Uterus (tissue), 4 donors: ENCODE results near the gene NOL6. TPM values are rescaled to one million over a fixed set of nuclear protein-coding genes. Genes with fewer than 3 reads are reported as not detected.

ENCODE experiments used
- DNase-seq, 2 donors: peaks; one replicate each; pipeline ENCODE4 v3.0.0-alpha.2; 2019 to 2020
- H3K27ac ChIP-seq, 2 donors: fragments of 200-600 bp; sonication (generic); 1 replicate in 1 of 2; 2 replicates in 1 of 2; pipeline ENCODE4 v1.5.1; 2016 to 2018
- H3K27me3 ChIP-seq, 2 donors: fragments of 200-600 bp; sonication (generic); one replicate each; pipeline ENCODE4 v1.5.1; 2018 to 2019; ENCODE audit warnings: control low read depth in 1 of 2
- H3K36me3 ChIP-seq, 2 donors: fragments of 200-600 bp; sonication (generic); one replicate each; pipeline ENCODE4 v1.5.1; 2019; ENCODE audit warnings: control low read depth in 1 of 2
- H3K4me1 ChIP-seq, 2 donors: fragments of 200-600 bp; sonication (generic); one replicate each; pipeline ENCODE4 v1.5.1; 2018 to 2019; ENCODE audit warnings: control low read depth in 1 of 2
- H3K4me3 ChIP-seq, 2 donors: fragments of 200-600 bp; sonication (generic); 1 replicate in 1 of 2; 2 replicates in 1 of 2; pipeline ENCODE4 v1.5.1; 2018 to 2019; ENCODE audit warnings: mild to moderate bottlenecking in 1 of 2
- H3K9me3 ChIP-seq, 2 donors: fragments of 200-600 bp; sonication (generic); one replicate each; pipeline ENCODE4 v1.5.1; 2019; ENCODE audit warnings: control low read depth in 1 of 2
- POLR2A ChIP-seq, 2 donors: fragments of 450-650 bp; IDR thresholded peaks; one replicate each; pipeline ENCODE4 v1.6.1; 2016; ENCODE audit warnings: antibody characterized with exemption in 2 of 2, mild to moderate bottlenecking in 1 of 2, moderate library complexity in 1 of 2
- intact Hi-C: fragments of 100-400 bp; cut with DNase I; formaldehyde crosslinking; loops from one replicate; pipeline ENCODE4 v1.15.1; 2023; ENCODE audit warnings: low total_unique reads
- microRNA-seq: library from miRNA; unstranded; fragments of <30 nt; microRNA quantifications from one replicate; pipeline ENCODE4, GENCODE V29; 2016; ENCODE audit warnings: borderline microRNAs expressed, borderline replicate concordance
- small RNA-seq: library from RNA; depleted of rRNA; stranded (forward); fragments of <200 nt; gene quantifications from one replicate; pipeline ENCODE3, GENCODE V24; 2016
- total RNA-seq, 4 donors: library from RNA; depleted of rRNA in 3 of 4; stranded (reverse); fragments of >200 nt in 3 of 4; gene quantifications; one replicate each; pipeline versions ENCODE4 v1.1.0 to v1.2.4, GENCODE V29; 2014 to 2023
- TF ChIP-seq, protein P1 (sequence below), 4 experiments: fragments of 200-600 bp in 2 of 4; fragments of 450-650 bp in 2 of 4; sonication (generic) in 2 of 4; IDR thresholded peaks; one replicate each; pipeline ENCODE4 v1.5.1; 2016 to 2019; ENCODE audit warnings: antibody characterized with exemption in 4 of 4, mild to moderate bottlenecking in 2 of 4, moderate library complexity in 1 of 4
- donor health status: DM: yes; HTN: yes; CAD: no.

Gene NOL6
- total RNA-seq, 4 donors from 2014 or later: 7.9 to 35.4 (median 15.8) TPM

DNA sequence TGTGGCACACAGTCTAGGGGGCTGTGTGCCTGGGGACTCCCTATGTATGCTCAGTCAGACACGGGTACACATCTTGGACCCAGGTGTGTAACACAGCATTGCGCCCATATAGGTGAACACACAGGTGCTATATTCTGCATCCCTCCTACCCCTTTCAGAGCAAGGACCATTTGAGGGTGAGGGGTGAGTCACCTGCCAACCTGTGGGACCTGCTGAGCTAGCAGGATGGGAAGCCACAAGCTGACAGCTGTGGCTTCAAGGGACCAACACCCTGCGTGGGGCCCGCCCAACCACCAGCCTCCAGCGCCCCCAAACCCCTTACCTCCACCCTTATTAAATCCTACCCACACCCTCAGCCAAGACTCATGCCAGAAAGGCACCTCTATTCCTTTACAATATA is 56.7 kb downstream of the NOL6 start:
- H3K27me3 ChIP-seq: no peaks in the 10 kb centered on the region
- no peak overlapping the region for H3K27ac ChIP-seq
- H3K9me3 ChIP-seq: no peaks in the 10 kb centered on the region
- H3K36me3 ChIP-seq: no peaks in the 10 kb centered on the region
- no peaks in the 10 kb centered on the region for H3K4me1 ChIP-seq
- H3K4me3 ChIP-seq: no peak overlapping the region
- intact Hi-C loops: no loop called here
- DNase-seq: no peak
- TF ChIP-seq POLR2A (IDR thresholded peaks at IDR 0.05): no peak
- TF ChIP-seq, protein P1, sequence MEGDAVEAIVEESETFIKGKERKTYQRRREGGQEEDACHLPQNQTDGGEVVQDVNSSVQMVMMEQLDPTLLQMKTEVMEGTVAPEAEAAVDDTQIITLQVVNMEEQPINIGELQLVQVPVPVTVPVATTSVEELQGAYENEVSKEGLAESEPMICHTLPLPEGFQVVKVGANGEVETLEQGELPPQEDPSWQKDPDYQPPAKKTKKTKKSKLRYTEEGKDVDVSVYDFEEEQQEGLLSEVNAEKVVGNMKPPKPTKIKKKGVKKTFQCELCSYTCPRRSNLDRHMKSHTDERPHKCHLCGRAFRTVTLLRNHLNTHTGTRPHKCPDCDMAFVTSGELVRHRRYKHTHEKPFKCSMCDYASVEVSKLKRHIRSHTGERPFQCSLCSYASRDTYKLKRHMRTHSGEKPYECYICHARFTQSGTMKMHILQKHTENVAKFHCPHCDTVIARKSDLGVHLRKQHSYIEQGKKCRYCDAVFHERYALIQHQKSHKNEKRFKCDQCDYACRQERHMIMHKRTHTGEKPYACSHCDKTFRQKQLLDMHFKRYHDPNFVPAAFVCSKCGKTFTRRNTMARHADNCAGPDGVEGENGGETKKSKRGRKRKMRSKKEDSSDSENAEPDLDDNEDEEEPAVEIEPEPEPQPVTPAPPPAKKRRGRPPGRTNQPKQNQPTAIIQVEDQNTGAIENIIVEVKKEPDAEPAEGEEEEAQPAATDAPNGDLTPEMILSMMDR (IDR thresholded peaks at IDR 0.05): no peak

GRCh38 chr9:33415501-33416038 is 58.2 kb downstream of the NOL6 start:
- H3K4me3 ChIP-seq: no peak overlapping the region
- no peaks in the 10 kb centered on the region for H3K9me3 ChIP-seq
- H3K27me3 ChIP-seq: no peaks in the 10 kb centered on the region
- intact Hi-C loops: no loop called here
- no peak overlapping the region for H3K27ac ChIP-seq
- no peaks in the 10 kb centered on the region for H3K36me3 ChIP-seq
- DNase-seq: peak; percentile 64 to 72
- no peaks in the 10 kb centered on the region for H3K4me1 ChIP-seq
- TF ChIP-seq, protein P1 (IDR thresholded peaks at IDR 0.05): peak; percentile 66 to 77 (median 70)
- no peak for TF ChIP-seq POLR2A (IDR thresholded peaks at IDR 0.05)

- no peaks in the 10 kb centered on the region for H3K27me3 ChIP-seq
- H3K36me3 ChIP-seq: no peaks in the 10 kb centered on the region
- DNase-seq: no peak
- H3K9me3 ChIP-seq: no peaks in the 10 kb centered on the region
- TF ChIP-seq, protein P1 (IDR thresholded peaks at IDR 0.05): no peak
- TF ChIP-seq POLR2A (IDR thresholded peaks at IDR 0.05): no peak
- H3K4me1 ChIP-seq: no peaks in the 10 kb centered on the region
- H3K27ac ChIP-seq: no peak overlapping the region
- intact Hi-C loops: no loop called here
- no peak overlapping the region for H3K4me3 ChIP-seq
Observed at GRCh38 chr9:33414889-33415500, 58.7 kb downstream of the NOL6 start.

DNA sequence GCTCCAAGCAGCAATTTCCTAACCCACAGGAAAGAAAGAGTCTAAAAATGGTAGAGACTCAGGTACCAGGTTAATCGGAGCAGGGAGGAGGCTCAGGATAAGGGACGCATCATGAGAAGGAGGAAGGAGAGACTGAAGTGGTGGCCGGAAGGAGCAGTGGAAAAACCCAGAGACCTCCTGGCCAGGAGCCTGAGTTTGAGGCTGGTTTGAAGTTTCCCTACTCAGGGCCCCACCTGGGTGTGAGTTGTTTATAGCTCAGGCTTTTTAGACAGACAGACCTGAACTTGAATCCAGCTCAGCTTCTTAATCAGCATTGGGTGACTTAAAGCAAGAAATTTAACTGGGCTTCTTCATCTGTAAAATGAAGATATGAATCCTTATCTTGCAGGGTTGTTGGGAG is 59.5 kb downstream of the NOL6 start:
- no peaks in the 10 kb centered on the region for H3K4me1 ChIP-seq
- no peaks in the 10 kb centered on the region for H3K9me3 ChIP-seq
- H3K36me3 ChIP-seq: no peaks in the 10 kb centered on the region
- H3K4me3 ChIP-seq: no peak overlapping the region
- DNase-seq: no peak
- H3K27ac ChIP-seq: no peak overlapping the region
- H3K27me3 ChIP-seq: no peaks in the 10 kb centered on the region
- intact Hi-C loops: no loop called here
- TF ChIP-seq POLR2A (IDR thresholded peaks at IDR 0.05): no peak
- TF ChIP-seq, protein P1 (IDR thresholded peaks at IDR 0.05): no peak

Small RNA genes lying within 50 kb of the gene (microRNA-seq; reads per million reads assigned to microRNA genes)
- not detected for gene MIR6851

Small RNA genes lying within 50 kb of the gene (small RNA-seq; reads per million reads assigned to genes)
- gene AL356218.2: not detected
- gene MIR6851: not detected

Other genes with a start within 250 kb of the NOL6 start
- not detected for gene SPINK4, start 233.8 kb downstream of the NOL6 start, total RNA-seq
- 100 to 1,000 TPM in 1 of 4 donors, 10 to 100 TPM in 3; 39.7 to 143 (median 59.4) TPM for gene BAG1, start 209.2 kb downstream of the NOL6 start, total RNA-seq
- 10 to 100 TPM; 53.5 to 91.7 (median 61.7) TPM for gene CHMP5, start 208.9 kb downstream of the NOL6 start, total RNA-seq
- gene NFX1, start 183.4 kb downstream of the NOL6 start, total RNA-seq: 10 to 100 TPM; 18.5 to 52.9 (median 27.9) TPM
- 1 to 10 TPM in 3 of 4 donors, not detected in 1; 1.3 to 4.6 (median 2.1) TPM for gene AQP7, start 71.4 kb downstream of the NOL6 start, total RNA-seq
- 10 to 100 TPM in 1 of 4 donors, 1 to 10 TPM in 2, not detected in 1; 2.8 to 14.4 (median 5.8) TPM for gene AQP3, start 26.3 kb downstream of the NOL6 start, total RNA-seq
- under 1 TPM in 1 of 4 donors, not detected in 3; 0.28 TPM for gene ANKRD18B, start 50.3 kb upstream of the NOL6 start, total RNA-seq